CD4-positive, alpha-beta T cell treated with Interleukin-21 for 1 hour (primary cell): ENCODE results near the gene CARD9.

Source experiments
- DNase-seq: peaks from one replicate; pipeline ENCODE4 v3.0.0-alpha.2; 2020

The CARD9 gene

GRCh38 chr9:136400038-136400834 is 26.8 kb upstream of the CARD9 start, which contains the start of gene SNAPC4:
Gene SNAPC4, minus strand, starts transcription at chr9:136400170. Its CDS starts 1,742 bp downstream, at chr9:136398428.
- peak; percentile 88 for DNase-seq

- peak; percentile 54 for DNase-seq
Observed at GRCh38 chr9:136399176-136400037, 25.9 kb upstream of the CARD9 start.

DNA sequence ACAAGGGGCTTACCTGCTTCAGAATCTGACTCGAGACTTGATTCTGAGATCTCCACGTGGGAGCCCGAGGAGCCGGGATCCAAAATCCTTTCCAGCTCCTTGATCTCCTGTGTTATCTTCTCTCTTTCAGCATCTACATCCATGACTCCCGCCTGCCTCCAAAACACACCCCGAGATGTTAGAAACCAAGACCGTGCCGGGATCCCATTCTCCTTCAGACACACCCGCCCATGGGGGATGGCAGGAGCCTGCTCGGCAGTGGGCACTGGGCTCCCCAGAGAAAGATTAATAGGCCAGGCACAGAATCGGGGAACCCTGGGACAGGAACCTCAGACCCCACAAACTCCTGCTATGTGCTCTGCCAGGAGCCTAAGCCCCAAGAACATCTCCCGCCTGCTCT is 24.8 kb upstream of the CARD9 start:
- no peak for DNase-seq

- no peak for DNase-seq
Observed at GRCh38 chr9:136397643-136398042, 24.2 kb upstream of the CARD9 start.

DNA sequence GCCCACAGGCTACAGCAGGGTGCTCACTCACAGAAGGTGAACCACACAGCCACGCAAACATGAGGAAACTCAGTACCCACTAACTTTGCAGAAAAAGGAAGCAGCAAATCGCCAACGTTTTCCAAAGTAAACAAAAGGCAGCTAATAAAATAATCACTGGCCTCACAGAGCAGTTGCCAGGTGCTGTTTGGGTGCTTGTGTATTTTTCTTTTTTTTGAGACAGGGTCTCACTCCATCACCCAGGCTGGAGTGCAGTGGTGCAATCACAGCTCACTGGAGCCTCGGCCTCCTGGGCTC is 22.7 kb upstream of the CARD9 start:
- DNase-seq = no peak

DNA sequence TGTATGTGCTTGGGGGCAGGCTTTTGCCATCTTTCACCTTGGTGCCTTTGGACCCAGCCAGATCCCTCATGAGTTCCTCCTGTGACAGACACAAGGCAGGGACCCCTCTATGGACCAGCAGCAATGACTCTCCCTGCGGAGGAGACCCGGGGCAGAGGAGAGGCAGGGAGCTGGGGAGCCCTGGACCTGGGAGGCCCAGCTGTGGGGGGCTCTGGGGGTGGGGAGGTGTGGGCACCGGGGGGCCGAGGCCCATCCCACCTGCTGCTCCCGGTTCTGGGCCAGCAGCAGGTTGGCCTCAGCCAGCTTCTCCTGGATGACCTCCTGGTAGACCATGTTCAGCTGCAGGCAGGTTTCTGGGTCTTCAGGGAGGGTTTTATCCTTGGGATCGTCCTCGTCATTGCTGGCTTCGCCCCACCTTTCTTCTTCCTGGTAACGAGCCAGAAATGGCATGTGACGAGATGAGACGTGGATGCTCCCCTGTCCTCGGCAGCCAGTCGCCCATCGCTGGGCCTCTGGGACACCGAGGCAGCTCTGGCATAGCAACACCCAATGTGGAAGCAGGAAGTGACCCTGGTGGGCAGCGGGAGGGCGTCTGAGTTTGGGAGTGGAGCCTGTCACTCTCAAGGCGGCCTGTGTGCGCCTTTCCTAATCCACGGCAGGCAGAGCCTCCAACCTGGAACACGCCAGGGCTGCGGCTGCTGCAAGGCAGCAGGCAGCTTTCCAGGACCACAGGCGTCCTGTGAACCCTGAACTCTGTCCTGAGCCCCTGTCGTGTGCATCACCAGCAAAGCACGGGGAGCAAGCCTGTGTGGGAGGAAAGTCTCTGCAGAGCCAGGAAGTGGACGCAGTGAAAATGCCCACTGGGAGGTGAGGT is 22.1 kb upstream of the CARD9 start:
- DNase-seq = no peak

- no peak for DNase-seq
Observed at GRCh38 chr9:136395020-136395340, 21.5 kb upstream of the CARD9 start.

GRCh38 chr9:136394312-136395019 is 21.0 kb upstream of the CARD9 start:
- no peak for DNase-seq

DNA sequence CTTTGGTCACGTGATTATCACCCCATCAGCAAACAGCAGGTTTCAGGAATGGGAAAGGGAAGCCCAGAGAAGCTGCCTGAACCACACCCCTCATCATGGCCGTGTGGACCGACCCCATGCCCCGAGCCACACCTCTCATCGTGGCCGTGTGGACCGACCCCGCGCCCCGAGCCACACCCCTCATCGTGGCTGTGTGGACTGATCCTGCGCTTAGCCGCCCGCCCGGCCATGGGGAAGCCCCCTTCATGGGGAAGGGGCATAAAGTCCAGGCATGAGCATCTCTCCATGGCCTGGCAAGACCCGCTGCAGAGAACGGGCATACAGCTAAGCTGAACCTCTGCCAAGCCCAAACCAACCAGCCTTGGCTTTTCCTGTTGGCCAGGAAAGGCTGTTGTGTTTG is 20.1 kb upstream of the CARD9 start:
- no peak for DNase-seq

GRCh38 chr9:136392538-136393449 is 19.3 kb upstream of the CARD9 start:
- DNase-seq = no peak

DNA sequence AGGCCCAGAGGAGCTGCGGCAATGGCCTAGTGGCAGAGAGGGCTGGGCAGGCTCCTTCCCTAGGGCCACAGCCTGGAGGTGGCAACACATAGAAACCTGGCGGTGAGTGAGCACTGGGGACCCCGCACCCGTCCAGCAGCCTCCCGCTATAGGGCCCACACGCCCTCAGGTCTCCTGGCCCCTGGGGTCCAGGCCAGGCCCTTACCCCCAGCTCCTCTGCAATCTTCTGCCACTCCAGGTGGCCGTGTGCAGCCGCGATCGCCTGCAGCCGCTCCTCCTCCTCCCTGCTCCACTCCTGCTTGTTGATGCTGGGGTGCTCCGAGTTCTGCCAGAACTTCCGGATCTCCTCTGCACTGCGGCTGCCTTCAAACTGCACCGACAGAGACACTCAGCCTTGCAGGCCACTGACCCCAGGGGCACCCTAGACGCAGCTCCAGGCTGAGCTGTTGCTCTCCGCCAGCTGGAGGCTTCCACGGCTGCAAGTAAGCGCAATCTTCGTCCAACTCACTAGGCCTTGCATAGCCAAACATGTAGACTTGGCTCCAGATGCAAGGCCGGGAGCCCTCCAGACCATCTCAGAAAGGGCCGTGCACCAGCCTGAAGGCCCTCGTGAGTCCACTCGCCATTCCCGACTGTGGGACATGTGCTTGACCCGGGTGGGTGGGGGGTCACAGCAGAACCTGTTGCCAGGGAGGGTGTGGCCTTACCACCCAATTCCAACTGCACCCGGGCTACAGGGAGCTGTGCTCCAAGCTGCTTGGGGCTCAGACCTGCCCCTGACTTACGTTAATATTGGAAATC is 18.5 kb upstream of the CARD9 start:
- DNase-seq = no peak

DNA sequence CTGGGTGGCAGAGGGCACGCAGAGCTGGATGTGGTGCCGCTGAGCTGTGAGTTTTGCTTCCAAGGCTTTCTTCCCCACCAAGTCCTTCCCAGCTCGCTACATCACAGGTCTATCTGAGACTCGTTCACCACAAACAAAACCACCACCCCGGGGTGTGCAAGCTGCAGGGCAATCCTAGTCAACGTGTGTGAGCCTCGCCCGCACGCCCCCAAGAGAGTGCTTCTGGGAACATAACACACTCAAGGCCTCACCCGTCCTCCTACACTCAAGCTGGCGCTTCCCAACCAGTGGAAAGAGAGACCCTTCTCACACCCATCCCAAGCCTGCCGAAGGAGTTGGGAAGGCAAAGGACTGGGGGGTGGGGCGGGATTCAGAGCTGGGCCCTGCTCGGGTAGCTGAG is 15.9 kb upstream of the CARD9 start:
- DNase-seq = no peak

DNA sequence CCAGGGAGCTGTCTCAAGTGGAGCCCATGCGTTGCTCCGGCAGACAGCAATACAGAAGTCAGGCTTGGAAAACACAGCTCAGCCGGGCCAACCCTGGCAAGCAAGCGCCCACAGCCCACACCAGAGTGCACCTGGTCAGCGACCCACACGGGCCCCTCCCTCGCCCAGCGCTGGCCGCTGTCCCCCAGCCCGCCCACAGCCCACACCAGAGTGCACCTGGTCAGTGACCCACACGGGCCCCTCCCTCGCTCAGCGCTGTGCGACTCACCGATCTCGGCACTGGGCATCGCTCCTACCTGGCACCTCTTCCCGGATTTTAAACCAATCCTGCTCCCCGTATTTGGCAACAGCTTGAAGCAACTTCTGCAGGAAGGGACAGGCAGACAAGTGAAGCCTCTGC is 13.7 kb upstream of the CARD9 start:
- no peak for DNase-seq

GRCh38 chr9:136386018-136386417 is 12.5 kb upstream of the CARD9 start:
- DNase-seq = no peak

DNA sequence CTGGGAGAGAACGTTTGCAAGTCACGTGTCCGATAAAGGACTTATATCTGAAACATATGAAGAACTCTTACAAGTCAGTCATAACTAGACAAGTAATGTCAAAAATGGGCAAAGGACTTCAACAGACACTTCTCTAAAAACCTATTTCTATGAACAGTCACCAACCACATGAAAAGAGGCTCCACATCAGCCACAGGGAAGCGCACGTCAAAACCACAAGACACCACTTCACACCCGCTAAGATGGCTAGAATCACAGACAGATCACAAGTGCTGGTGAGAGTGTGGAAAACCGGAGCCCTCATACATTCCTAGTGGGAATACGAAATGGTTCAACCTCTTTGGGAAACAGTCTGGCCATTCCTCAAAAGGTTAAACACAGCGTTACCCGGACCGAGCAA is 11.5 kb upstream of the CARD9 start:
- peak; percentile 48 for DNase-seq

DNA sequence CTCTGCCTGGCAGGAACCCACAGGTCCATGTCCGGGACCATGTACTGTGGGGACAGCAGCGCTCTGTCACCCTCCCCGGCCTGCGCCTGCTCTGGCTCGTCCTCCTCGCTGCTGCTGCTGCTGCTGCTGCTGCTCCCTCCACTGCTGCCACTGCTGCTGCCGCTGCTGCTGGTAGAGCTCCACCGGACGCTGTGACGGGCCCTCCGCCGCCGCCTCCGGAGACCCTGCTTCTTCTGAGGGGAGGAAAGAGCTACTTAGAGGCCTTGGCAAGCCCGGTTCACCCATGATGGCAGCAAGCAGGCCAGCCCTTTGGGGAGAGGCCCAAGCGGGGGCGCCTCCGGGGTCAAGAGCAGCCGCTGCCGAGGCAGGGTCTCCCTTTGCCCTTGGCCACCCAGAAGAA is 10.0 kb upstream of the CARD9 start:
- no peak for DNase-seq

DNA sequence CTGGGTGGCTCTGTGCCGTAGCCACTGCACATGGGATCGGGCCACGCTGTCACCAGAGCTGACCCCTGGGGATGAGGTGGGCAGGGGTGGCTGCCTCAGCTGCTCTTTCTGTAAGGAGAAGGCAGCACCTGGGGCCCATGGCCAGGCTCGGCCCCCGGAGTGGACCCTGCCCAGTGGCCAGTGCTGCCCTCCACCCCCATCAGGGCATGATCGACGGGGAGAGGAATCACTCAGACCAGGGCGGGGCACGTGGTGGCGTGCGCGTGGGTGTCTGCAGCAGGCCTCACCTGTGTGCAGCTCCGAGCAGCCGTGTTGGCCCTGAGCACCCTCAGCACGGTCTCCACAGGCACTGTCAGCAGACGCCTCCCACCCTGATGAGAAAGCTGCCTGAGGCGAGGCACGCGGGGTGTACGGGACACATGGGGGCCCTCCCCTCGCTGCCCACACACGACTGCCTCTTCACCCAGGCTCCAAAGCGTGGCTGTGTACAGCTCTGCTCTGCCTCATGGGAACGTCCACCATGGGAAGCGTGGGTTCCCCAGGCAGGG is 8.6 kb upstream of the CARD9 start:
- no peak for DNase-seq

GRCh38 chr9:136381311-136381710 is 7.8 kb upstream of the CARD9 start:
- DNase-seq = no peak

- DNase-seq = no peak
Observed at GRCh38 chr9:136380381-136380780, 6.9 kb upstream of the CARD9 start.

GRCh38 chr9:136379891-136380290 is 6.4 kb upstream of the CARD9 start:
- DNase-seq = no peak

GRCh38 chr9:136379401-136379800 is 5.9 kb upstream of the CARD9 start:
- DNase-seq = no peak
